H9 (cell line): ENCODE results near the gene CMSS1. TPM values are rescaled to one million over a fixed set of nuclear protein-coding genes. Genes with fewer than 3 reads are reported as not detected.

ENCODE experiments used
- DNase-seq: peaks from one replicate; pipeline ENCODE4 v3.0.0-alpha.2; 2017
- H2AFZ ChIP-seq: one replicate; pipeline ENCODE4 v1.6.1; 2013; ENCODE audit warnings: mild to moderate bottlenecking, low read length, control low read depth, moderate library complexity
- H2AK5ac ChIP-seq: 2 replicates; pipeline ENCODE4 v1.6.1; 2013; ENCODE audit warnings: low read length, control low read depth, mixed read lengths; ENCODE audit not compliant: insufficient read length
- H2BK120ac ChIP-seq: one replicate; pipeline ENCODE4 v1.6.1; 2013; ENCODE audit warnings: low read depth, mild to moderate bottlenecking, low read length, control low read depth, inconsistent platforms; ENCODE audit not compliant: poor library complexity, severe bottlenecking
- H2BK12ac ChIP-seq: 2 replicates; pipeline ENCODE4 v1.6.1; 2013; ENCODE audit warnings: low read length, control low read depth, mixed read lengths, low read depth; ENCODE audit not compliant: insufficient read length
- H2BK15ac ChIP-seq: 2 replicates; pipeline ENCODE4 v1.6.1; 2013; ENCODE audit warnings: low read depth, low read length, control low read depth
- H2BK20ac ChIP-seq: one replicate; pipeline ENCODE4 v1.6.1; 2013; ENCODE audit warnings: low read depth, mild to moderate bottlenecking, low read length, control low read depth, inconsistent platforms; ENCODE audit not compliant: poor library complexity, severe bottlenecking
- H2BK5ac ChIP-seq: 2 replicates; pipeline ENCODE4 v1.6.1; 2013; ENCODE audit warnings: low read length, control low read depth, mixed read lengths; ENCODE audit not compliant: insufficient read length
- H3K14ac ChIP-seq: 2 replicates; pipeline ENCODE4 v1.6.1; 2013; ENCODE audit warnings: low read length, control low read depth; ENCODE audit not compliant: insufficient read depth
- H3K18ac ChIP-seq: 2 replicates; pipeline ENCODE4 v1.6.1; 2013; ENCODE audit warnings: low read depth, mild to moderate bottlenecking, mixed read lengths, low read length, control low read depth; ENCODE audit not compliant: insufficient read length
- H3K23ac ChIP-seq: 2 replicates; pipeline ENCODE4 v1.6.1; 2013; ENCODE audit warnings: low read length, control low read depth, mixed read lengths, low read depth; ENCODE audit not compliant: insufficient read length
- H3K23me2 ChIP-seq: 2 replicates; pipeline ENCODE4 v1.6.1; 2013; ENCODE audit warnings: low read depth, mild to moderate bottlenecking, mixed read lengths, low read length, control low read depth; ENCODE audit not compliant: insufficient read length, poor library complexity, severe bottlenecking
- H3K27ac ChIP-seq: 2 replicates; pipeline ENCODE4 v1.5.1; 2013; ENCODE audit warnings: low read length, control low read depth, mixed read lengths, low read depth; ENCODE audit not compliant: insufficient read length
- H3K27me3 ChIP-seq: 2 replicates; pipeline ENCODE4 v1.6.1; 2013; ENCODE audit warnings: low read length, control low read depth, inconsistent platforms; ENCODE audit not compliant: insufficient read depth
- H3K4ac ChIP-seq: 2 replicates; pipeline ENCODE4 v1.6.1; 2013; ENCODE audit warnings: low read depth, mild to moderate bottlenecking, control low read depth, inconsistent platforms, low read length, moderate library complexity
- H3K4me1 ChIP-seq: 2 replicates; pipeline ENCODE4 v1.6.1; 2013; ENCODE audit warnings: low read length, control low read depth, inconsistent platforms; ENCODE audit not compliant: insufficient read depth
- H3K4me2 ChIP-seq: 2 replicates; pipeline ENCODE4 v1.6.1; 2013; ENCODE audit warnings: low read length, control low read depth, mixed read lengths; ENCODE audit not compliant: insufficient read length, insufficient read depth
- H3K56ac ChIP-seq: 2 replicates; pipeline ENCODE4 v1.6.1; 2013; ENCODE audit warnings: low read depth, mild to moderate bottlenecking, mixed read lengths, low read length, control low read depth; ENCODE audit not compliant: insufficient read length
- H3K79me1 ChIP-seq: 2 replicates; pipeline ENCODE4 v1.6.1; 2013; ENCODE audit warnings: low read depth, mild to moderate bottlenecking, moderate library complexity, low read length, control low read depth, inconsistent platforms; ENCODE audit not compliant: insufficient read depth, poor library complexity, severe bottlenecking
- H3K79me2 ChIP-seq: 2 replicates; pipeline ENCODE4 v1.6.1; 2013; ENCODE audit warnings: low read length, control low read depth, inconsistent platforms; ENCODE audit not compliant: insufficient read depth
- H3K9ac ChIP-seq: 2 replicates; pipeline ENCODE4 v1.6.1; 2013; ENCODE audit warnings: low read length, control low read depth, mixed read lengths; ENCODE audit not compliant: insufficient read length; ENCODE audit errors: extremely low read depth
- H3K9me3 ChIP-seq: one replicate; pipeline ENCODE4 v1.6.1; 2013; ENCODE audit warnings: low read depth, low read length, inconsistent platforms; ENCODE audit not compliant: control insufficient read depth
- H3T11ph ChIP-seq: one replicate; pipeline ENCODE4 v1.6.1; 2013; ENCODE audit warnings: mild to moderate bottlenecking, low read length, control low read depth, inconsistent platforms
- H4K20me1 ChIP-seq: one replicate; pipeline ENCODE4 v1.6.1; 2013; ENCODE audit not compliant: control insufficient read depth, insufficient read length, insufficient read depth
- H4K5ac ChIP-seq: 2 replicates; pipeline ENCODE4 v1.6.1; 2013; ENCODE audit warnings: low read depth, mild to moderate bottlenecking, mixed read lengths, low read length, control low read depth; ENCODE audit not compliant: insufficient read length
- H4K8ac ChIP-seq: replicated peaks from 2 replicates; pipeline ENCODE4 v1.6.1; 2013; ENCODE audit warnings: low read length, control low read depth, mixed read lengths, low read depth; ENCODE audit not compliant: insufficient read length
- H4K91ac ChIP-seq: 2 replicates; pipeline ENCODE4 v1.6.1; 2013; ENCODE audit warnings: low read depth, mild to moderate bottlenecking, moderate library complexity, mixed read lengths, low read length, control low read depth; ENCODE audit not compliant: insufficient read length
- H3K27ac Mint-ChIP-seq, 3 experiments: 2 replicates in 2 of 3; 3 replicates in 1 of 3; pipeline ENCODE4 v1.8.0; 2020 to 2021; ENCODE audit warnings: mixed read lengths in 3 of 3, mild to moderate bottlenecking in 1 of 3, moderate library complexity in 1 of 3
- H3K27me3 Mint-ChIP-seq: 2 replicates; pipeline ENCODE4 v1.8.0; 2021; ENCODE audit warnings: low read depth, mild to moderate bottlenecking, moderate library complexity, mixed read lengths
- H3K36me3 Mint-ChIP-seq, 3 experiments: 2 replicates in 2 of 3; 3 replicates in 1 of 3; pipeline ENCODE4 v1.8.0; 2020 to 2021; ENCODE audit warnings: low read depth in 3 of 3, mixed read lengths in 3 of 3; ENCODE audit not compliant: insufficient read depth in 1 of 3
- H3K4me1 Mint-ChIP-seq, 2 experiments: 2 replicates each; pipeline ENCODE4 v1.8.0; 2020; ENCODE audit warnings: mixed read lengths in 2 of 2
- H3K4me3 Mint-ChIP-seq, 2 experiments: 2 replicates in 1 of 2; 3 replicates in 1 of 2; pipeline ENCODE4 v1.8.0; 2020 to 2021; ENCODE audit warnings: mild to moderate bottlenecking in 2 of 2, mixed read lengths in 2 of 2, moderate library complexity in 1 of 2
- H3K9me3 Mint-ChIP-seq, 2 experiments: 2 replicates in 1 of 2; 3 replicates in 1 of 2; pipeline ENCODE4 v1.8.0; 2020; ENCODE audit warnings: mild to moderate bottlenecking in 2 of 2, mixed read lengths in 2 of 2, moderate library complexity in 1 of 2
- CTCF ChIP-seq: fragments of 200-600 bp; sonication (generic); conservative IDR thresholded peaks from 3 replicates; pipeline ENCODE4 v1.8.0; 2021; ENCODE audit warnings: antibody characterized with exemption, mild to moderate bottlenecking
- WGBS: extraction: QIAGEN DNeasy Blood & Tissue Kit; methylation state at CpG from one replicate; pipeline ENCODE4 v1.1.7; 2013; ENCODE audit warnings: missing lambda C conversion rate, low lambda C conversion rate, mixed read lengths; ENCODE audit not compliant: insufficient read length; ENCODE audit errors: extremely low coverage; 5-methylcytosine and 5-hydroxymethylcytosine counted together
- total RNA-seq: library from RNA; stranded (reverse); gene quantifications from 2 replicates; pipeline ENCODE4 v1.2.1, GENCODE V29; 2021

Gene CMSS1
- total RNA-seq, 1 experiment from 2014 or later: 61.8 TPM

GRCh38 chr3:100210772-100211135 lies 393.1 kb downstream of the CMSS1 start:
- peak overlapping the region; percentile 10 for H2BK120ac ChIP-seq
- Mint-ChIP-seq H3K4me3 (no peak overlapping the region), H3K27ac (peak overlapping the region; percentile 66 to 94 (median 70)), H3K27me3 (peaks cover 13% of the 10 kb centered on the region), H3K9me3 (no peaks in the 10 kb centered on the region; a peak in 1 of 5 replicates), H3K36me3 (peaks cover 0 to 1% (median 0%) of the 10 kb centered on the region in 3 experiments; a peak in 2 of 7 replicates), H3K4me1 (peaks cover 33 to 35% of the 10 kb centered on the region in 2 experiments)
- H3K4me1 ChIP-seq: peaks cover 16% of the 10 kb centered on the region
- H3K27me3 ChIP-seq: no peaks in the 10 kb centered on the region
- no peak overlapping the region for H2AFZ ChIP-seq
- no peak overlapping the region for H4K5ac ChIP-seq
- H3T11ph ChIP-seq: peak overlapping the region; percentile 4
- no peaks in the 10 kb centered on the region for H4K20me1 ChIP-seq
- H3K4me2 ChIP-seq: no peak overlapping the region
- no peaks in the 10 kb centered on the region for H3K9me3 ChIP-seq
- no peak overlapping the region for H2BK15ac ChIP-seq
- peak overlapping the region; percentile 38; the same call in 1 of the 2 replicates for H3K4ac ChIP-seq
- peak overlapping the region; percentile 97 for H2BK20ac ChIP-seq
- no peak for TF ChIP-seq CTCF
- no peak overlapping the region for H3K9ac ChIP-seq
- peak; percentile 56 for DNase-seq
- no peak overlapping the region for H4K91ac ChIP-seq
- peak overlapping the region; percentile 78 for H3K18ac ChIP-seq
- no peak overlapping the region for H3K56ac ChIP-seq
- no peak overlapping the region for H2AK5ac ChIP-seq
- H4K8ac ChIP-seq: no peak overlapping the region
- H3K14ac ChIP-seq: no peak overlapping the region; the same call in 1 of the 2 replicates
- WGBS: no CpG with 5 or more reads among the region's 3 CpGs
- H3K79me1 ChIP-seq: no peaks in the 10 kb centered on the region
- H3K23ac ChIP-seq: no peak overlapping the region
- H3K23me2 ChIP-seq: no peaks in the 10 kb centered on the region
- no peaks in the 10 kb centered on the region for H3K79me2 ChIP-seq
- H2BK5ac ChIP-seq: no peak overlapping the region
- H3K27ac ChIP-seq: peak overlapping the region; percentile 66
- no peak overlapping the region for H2BK12ac ChIP-seq
